ENCODE measurements around the gene PTPRN2. TPM values are rescaled to one million over a fixed set of nuclear protein-coding genes. Genes with fewer than 3 reads are reported as not detected.

The PTPRN2 gene
- total and polyA plus RNA-seq, 2 donors: 1.7 to 1.9 TPM

DNA sequence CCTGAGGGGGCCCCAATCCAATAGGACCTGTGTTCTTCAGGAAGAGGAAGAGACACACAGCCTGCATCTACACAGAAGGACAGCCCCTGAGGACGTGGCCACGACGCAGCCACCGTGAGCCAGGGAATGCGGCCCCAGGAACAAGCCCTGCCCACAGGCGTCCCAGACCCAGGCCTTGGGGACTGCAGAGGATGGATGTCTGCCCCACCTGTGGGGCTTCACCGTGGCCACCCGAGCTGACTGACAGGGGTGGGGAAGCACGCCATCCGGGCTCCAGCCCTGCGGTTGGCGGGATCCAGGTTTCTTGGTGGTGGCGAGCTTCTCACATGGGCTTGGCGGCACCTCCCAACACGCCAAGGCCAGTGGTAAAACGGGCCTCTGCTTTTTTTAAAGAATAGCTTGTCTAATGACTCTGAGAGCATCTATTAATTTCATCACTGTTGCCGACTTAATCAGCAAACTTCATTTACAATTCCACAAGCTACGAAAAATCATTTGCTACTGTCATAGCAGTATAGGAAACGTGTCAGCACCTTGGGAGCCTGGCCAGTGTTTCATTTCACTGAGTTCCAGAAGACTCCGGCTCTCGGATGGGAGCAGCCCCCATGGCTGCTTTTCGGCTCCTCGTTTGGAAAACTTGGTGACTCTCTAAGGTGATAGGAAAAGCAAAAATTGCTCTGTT is 584.0 kb downstream of the PTPRN2 start:
- H3K27ac ChIP-seq (ENCODE audit: low read depth in 1 of 2, low read length in 1 of 2): no peak overlapping the region
- H3K4me1 ChIP-seq (ENCODE audit: control insufficient read depth in 2 of 2, insufficient read depth in 2 of 2, low read length in 2 of 2): no peaks in the 10 kb centered on the region
- H3K4me3 ChIP-seq (ENCODE audit: low read length in 2 of 2): no peak overlapping the region
- no peak for DNase-seq (ENCODE audit: low read depth in 6 of 9, low spot score in 9 of 9)
- H3K9me3 ChIP-seq (ENCODE audit: control insufficient read depth in 2 of 2, insufficient read depth in 1 of 2, low read length in 1 of 2): no peaks in the 10 kb centered on the region
- WGBS: 90% methylated on average over 23 of the region's 23 CpGs
- no peaks in the 10 kb centered on the region for H3K27me3 ChIP-seq (ENCODE audit: control insufficient read depth in 2 of 2, insufficient read depth in 1 of 2, low read length in 1 of 2)
- H3K36me3 ChIP-seq (ENCODE audit: control insufficient read depth in 2 of 2, insufficient read depth in 2 of 2, low read length in 1 of 2): no peaks in the 10 kb centered on the region

DNA sequence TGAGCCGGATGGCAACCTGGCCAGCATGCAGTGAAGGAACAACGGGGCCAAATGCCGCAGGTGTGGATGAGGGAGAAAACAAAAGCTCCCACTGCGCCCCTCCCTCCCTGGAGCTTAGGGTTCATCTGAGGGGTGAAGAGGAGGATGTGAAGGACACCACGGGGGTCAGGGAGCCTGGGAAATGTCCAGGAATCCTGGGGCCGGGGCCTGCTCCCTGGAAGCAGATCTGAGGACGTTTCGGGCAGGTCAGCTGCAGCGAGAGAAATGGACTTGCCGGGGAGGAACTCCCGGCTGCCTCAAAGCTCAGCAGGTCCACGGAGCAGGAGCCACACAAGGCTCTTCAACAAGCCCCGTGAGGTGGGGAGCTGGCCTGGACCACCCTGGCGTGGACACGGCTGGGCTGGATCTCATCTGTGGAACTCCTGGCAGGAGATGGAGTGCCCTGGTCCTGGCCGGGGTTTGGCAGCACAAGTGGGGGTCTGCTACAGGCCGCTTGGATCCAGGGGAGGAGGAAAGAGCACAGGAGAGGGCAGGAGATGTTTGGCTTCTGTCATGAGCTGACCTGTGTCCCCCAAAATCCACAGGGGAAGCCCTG is 585.0 kb downstream of the PTPRN2 start:
- no peak overlapping the region for H3K27ac ChIP-seq (ENCODE audit: low read depth in 1 of 2, low read length in 1 of 2)
- H3K36me3 ChIP-seq (ENCODE audit: control insufficient read depth in 2 of 2, insufficient read depth in 2 of 2, low read length in 1 of 2): no peaks in the 10 kb centered on the region
- H3K4me1 ChIP-seq (ENCODE audit: control insufficient read depth in 2 of 2, insufficient read depth in 2 of 2, low read length in 2 of 2): no peaks in the 10 kb centered on the region
- no peak overlapping the region for H3K4me3 ChIP-seq (ENCODE audit: low read length in 2 of 2)
- no peak for DNase-seq (ENCODE audit: low read depth in 6 of 9, low spot score in 9 of 9)
- no peaks in the 10 kb centered on the region for H3K27me3 ChIP-seq (ENCODE audit: control insufficient read depth in 2 of 2, insufficient read depth in 1 of 2, low read length in 1 of 2)
- 92% methylated on average over 17 of the region's 17 CpGs for WGBS
- no peaks in the 10 kb centered on the region for H3K9me3 ChIP-seq (ENCODE audit: control insufficient read depth in 2 of 2, insufficient read depth in 1 of 2, low read length in 1 of 2)

DNA sequence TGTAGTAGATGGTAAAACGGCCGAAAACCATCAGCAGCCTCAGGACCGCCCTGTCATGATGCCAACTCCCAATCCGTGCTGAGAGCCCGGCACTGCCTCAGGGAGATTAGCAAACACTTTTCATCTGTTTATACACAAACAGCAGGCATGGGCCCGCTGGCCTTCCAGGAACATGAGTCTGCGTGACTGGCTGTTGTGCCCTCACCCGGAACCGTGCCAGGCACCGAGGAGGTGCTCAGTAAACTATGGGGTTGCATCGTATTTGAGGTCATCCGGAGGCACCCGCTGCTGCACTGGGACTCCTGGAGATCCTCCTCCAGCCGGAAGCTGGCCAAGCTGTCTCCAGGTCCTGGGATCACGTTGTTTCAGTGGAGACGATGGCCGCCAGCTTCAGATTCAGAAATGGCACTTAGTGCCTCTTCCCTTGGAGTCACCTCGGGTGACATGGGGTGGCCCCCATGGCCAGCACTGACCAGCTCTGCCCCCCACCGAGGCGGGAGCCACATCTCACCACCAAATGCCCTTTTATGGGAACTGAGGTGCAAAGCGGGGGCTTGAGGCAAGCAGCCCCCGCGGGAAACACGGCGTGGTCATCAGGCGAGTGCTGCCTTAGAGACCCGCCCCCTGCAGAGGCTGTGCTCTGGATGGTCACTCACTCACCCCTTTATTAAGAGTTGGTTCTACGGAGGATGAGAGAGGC is 585.9 kb downstream of the PTPRN2 start:
- Histone ChIP-seq H3K27ac (ENCODE audit: low read depth in 1 of 2, low read length in 1 of 2) (no peak overlapping the region), H3K9me3 (ENCODE audit: control insufficient read depth in 2 of 2, insufficient read depth in 1 of 2, low read length in 1 of 2) (no peaks in the 10 kb centered on the region), H3K4me3 (ENCODE audit: low read length in 2 of 2) (no peak overlapping the region), H3K27me3 (ENCODE audit: control insufficient read depth in 2 of 2, insufficient read depth in 1 of 2, low read length in 1 of 2) (no peaks in the 10 kb centered on the region), H3K36me3 (ENCODE audit: control insufficient read depth in 2 of 2, insufficient read depth in 2 of 2, low read length in 1 of 2) (no peaks in the 10 kb centered on the region), H3K4me1 (ENCODE audit: control insufficient read depth in 2 of 2, insufficient read depth in 2 of 2, low read length in 2 of 2) (no peaks in the 10 kb centered on the region)
- whole genome bisulfite sequencing: 95% methylated on average over 28 of the region's 28 CpGs
- no peak for DNase-seq (ENCODE audit: low read depth in 6 of 9, low spot score in 9 of 9)

DNA sequence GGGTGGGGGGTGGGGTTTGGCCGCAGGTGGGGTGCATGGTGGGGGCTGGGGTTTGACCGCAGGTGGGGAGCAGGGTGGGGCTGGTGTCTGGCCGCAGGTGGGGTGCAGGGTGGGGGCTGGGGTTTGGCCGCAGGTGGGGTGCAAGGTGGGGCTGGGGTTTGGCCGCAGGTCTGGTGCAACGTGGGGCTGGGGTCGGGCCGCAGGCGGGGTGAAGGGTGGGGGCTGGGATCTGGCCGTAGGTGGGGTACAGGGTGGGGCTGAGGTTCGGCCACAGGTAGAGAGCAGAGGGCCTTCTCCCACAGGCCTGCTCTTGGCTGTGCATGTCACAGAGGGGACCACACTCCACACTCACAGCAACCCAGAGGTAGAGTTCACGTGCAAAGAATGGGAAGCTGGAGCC is 586.6 kb downstream of the PTPRN2 start:
- H3K4me1 ChIP-seq (ENCODE audit: control insufficient read depth in 2 of 2, insufficient read depth in 2 of 2, low read length in 2 of 2): no peaks in the 10 kb centered on the region
- no peak overlapping the region for H3K4me3 ChIP-seq (ENCODE audit: low read length in 2 of 2)
- DNase-seq (ENCODE audit: low read depth in 6 of 9, low spot score in 9 of 9): no peak
- no peaks in the 10 kb centered on the region for H3K27me3 ChIP-seq (ENCODE audit: control insufficient read depth in 2 of 2, insufficient read depth in 1 of 2, low read length in 1 of 2)
- no peak overlapping the region for H3K27ac ChIP-seq (ENCODE audit: low read depth in 1 of 2, low read length in 1 of 2)
- H3K9me3 ChIP-seq (ENCODE audit: control insufficient read depth in 2 of 2, insufficient read depth in 1 of 2, low read length in 1 of 2): peaks cover 0 to 4% of the 10 kb centered on the region in 2 donors
- 88% methylated on average over 11 of the region's 12 CpGs for WGBS
- no peaks in the 10 kb centered on the region for H3K36me3 ChIP-seq (ENCODE audit: control insufficient read depth in 2 of 2, insufficient read depth in 2 of 2, low read length in 1 of 2)

DNA sequence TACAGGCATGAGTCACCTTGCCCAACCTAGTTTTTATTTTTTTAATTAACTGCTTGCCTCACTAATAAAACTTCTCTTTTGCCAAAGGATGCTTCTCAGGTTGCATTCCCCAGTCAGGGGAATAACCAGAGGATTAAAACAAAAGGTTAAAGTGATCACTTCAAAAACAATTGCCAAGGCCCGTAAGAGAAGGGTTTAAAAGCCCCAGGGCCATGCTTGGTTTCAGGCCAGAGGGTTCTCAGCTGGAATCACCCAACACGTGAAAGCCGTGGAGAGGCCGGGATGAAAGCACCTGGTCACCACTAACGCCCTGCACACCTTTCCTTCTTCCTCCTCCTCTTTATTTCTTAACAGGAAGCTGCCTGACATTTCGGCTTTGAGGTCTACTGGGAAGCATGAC is 587.5 kb downstream of the PTPRN2 start:
- no peaks in the 10 kb centered on the region for H3K36me3 ChIP-seq (ENCODE audit: control insufficient read depth in 2 of 2, insufficient read depth in 2 of 2, low read length in 1 of 2)
- no peaks in the 10 kb centered on the region for H3K27me3 ChIP-seq (ENCODE audit: control insufficient read depth in 2 of 2, insufficient read depth in 1 of 2, low read length in 1 of 2)
- H3K4me1 ChIP-seq (ENCODE audit: control insufficient read depth in 2 of 2, insufficient read depth in 2 of 2, low read length in 2 of 2): no peaks in the 10 kb centered on the region
- H3K4me3 ChIP-seq (ENCODE audit: low read length in 2 of 2): no peak overlapping the region
- DNase-seq (ENCODE audit: low read depth in 6 of 9, low spot score in 9 of 9): no peak
- no peak overlapping the region for H3K27ac ChIP-seq (ENCODE audit: low read depth in 1 of 2, low read length in 1 of 2)
- peaks cover 0 to 8% of the 10 kb centered on the region in 2 donors for H3K9me3 ChIP-seq (ENCODE audit: control insufficient read depth in 2 of 2, insufficient read depth in 1 of 2, low read length in 1 of 2)
- WGBS: 70% methylated on average over 6 of the region's 6 CpGs

DNA sequence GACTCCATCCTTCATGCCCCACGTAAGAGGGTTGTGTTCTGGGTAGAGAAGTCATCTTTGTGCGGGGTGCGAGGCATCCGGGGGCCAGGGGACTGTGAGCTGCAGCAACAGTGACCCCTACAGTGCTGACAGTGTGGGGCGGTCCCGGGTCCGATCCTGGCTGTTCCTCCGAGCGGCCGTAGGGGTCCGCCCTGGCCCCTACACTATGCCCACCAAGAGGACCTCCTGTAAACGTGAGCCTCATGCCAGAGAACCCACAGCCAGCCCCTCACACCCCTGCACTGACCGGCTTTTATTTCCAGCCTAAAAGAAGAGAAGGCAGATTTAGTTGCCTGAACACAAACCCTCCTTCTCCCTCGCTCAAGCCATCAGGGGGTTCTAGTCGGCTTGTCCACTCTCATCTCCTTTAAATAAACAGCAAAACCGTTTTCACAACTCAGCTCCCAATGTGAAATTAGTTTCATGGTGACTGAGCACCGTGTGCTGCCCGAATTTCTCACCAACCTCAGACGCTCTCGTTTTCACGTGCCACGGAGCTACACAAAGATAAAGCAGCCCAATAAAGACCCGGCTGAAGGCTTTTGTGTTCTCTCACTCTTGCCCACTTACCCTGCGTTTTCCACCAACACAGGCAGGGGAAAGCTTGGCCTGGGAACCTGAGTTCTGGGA is 588.6 kb downstream of the PTPRN2 start:
- WGBS: 83% methylated on average over 24 of the region's 24 CpGs

GRCh38 chr7:157997471-157997870 is 590.2 kb downstream of the PTPRN2 start:
- Histone ChIP-seq H3K9me3 (ENCODE audit: control insufficient read depth in 2 of 2, insufficient read depth in 1 of 2, low read length in 1 of 2) (peaks cover 0 to 8% of the 10 kb centered on the region in 2 donors), H3K27ac (ENCODE audit: low read depth in 1 of 2, low read length in 1 of 2) (no peak overlapping the region), H3K27me3 (ENCODE audit: control insufficient read depth in 2 of 2, insufficient read depth in 1 of 2, low read length in 1 of 2) (no peaks in the 10 kb centered on the region), H3K4me1 (ENCODE audit: control insufficient read depth in 2 of 2, insufficient read depth in 2 of 2, low read length in 2 of 2) (no peaks in the 10 kb centered on the region), H3K4me3 (ENCODE audit: low read length in 2 of 2) (no peak overlapping the region), H3K36me3 (ENCODE audit: control insufficient read depth in 2 of 2, insufficient read depth in 2 of 2, low read length in 1 of 2) (no peaks in the 10 kb centered on the region)
- DNase-seq (ENCODE audit: low read depth in 6 of 9, low spot score in 9 of 9): no peak
- 70% methylated on average over 5 of the region's 5 CpGs for WGBS

More for the DNA sequence above, 588.6 kb downstream of the PTPRN2 start:
- H3K36me3 ChIP-seq (ENCODE audit: control insufficient read depth in 2 of 2, insufficient read depth in 2 of 2, low read length in 1 of 2): no peaks in the 10 kb centered on the region
- DNase-seq (ENCODE audit: low read depth in 6 of 9, low spot score in 9 of 9): no peak
- H3K27ac ChIP-seq (ENCODE audit: low read depth in 1 of 2, low read length in 1 of 2): no peak overlapping the region
- H3K4me3 ChIP-seq (ENCODE audit: low read length in 2 of 2): no peak overlapping the region
- peaks cover 0 to 8% of the 10 kb centered on the region in 2 donors for H3K9me3 ChIP-seq (ENCODE audit: control insufficient read depth in 2 of 2, insufficient read depth in 1 of 2, low read length in 1 of 2)
- H3K4me1 ChIP-seq (ENCODE audit: control insufficient read depth in 2 of 2, insufficient read depth in 2 of 2, low read length in 2 of 2): no peaks in the 10 kb centered on the region
- H3K27me3 ChIP-seq (ENCODE audit: control insufficient read depth in 2 of 2, insufficient read depth in 1 of 2, low read length in 1 of 2): no peaks in the 10 kb centered on the region

- WGBS: 92% methylated on average over 8 of the region's 8 CpGs
- H3K27me3 ChIP-seq (ENCODE audit: control insufficient read depth in 2 of 2, insufficient read depth in 1 of 2, low read length in 1 of 2): no peaks in the 10 kb centered on the region
- H3K4me3 ChIP-seq (ENCODE audit: low read length in 2 of 2): no peak overlapping the region
- DNase-seq (ENCODE audit: low read depth in 6 of 9, low spot score in 9 of 9): no peak
- H3K9me3 ChIP-seq (ENCODE audit: control insufficient read depth in 2 of 2, insufficient read depth in 1 of 2, low read length in 1 of 2): peaks cover 0 to 8% of the 10 kb centered on the region in 2 donors
- no peaks in the 10 kb centered on the region for H3K36me3 ChIP-seq (ENCODE audit: control insufficient read depth in 2 of 2, insufficient read depth in 2 of 2, low read length in 1 of 2)
- no peak overlapping the region for H3K27ac ChIP-seq (ENCODE audit: low read depth in 1 of 2, low read length in 1 of 2)
- H3K4me1 ChIP-seq (ENCODE audit: control insufficient read depth in 2 of 2, insufficient read depth in 2 of 2, low read length in 2 of 2): no peaks in the 10 kb centered on the region
Observed at GRCh38 chr7:157997080-157997440, 590.6 kb downstream of the PTPRN2 start.

All from thymus (tissue), 11 donors.